ENCODE results near the gene DDX23.

The DDX23 gene

GRCh38 chr12:48794870-48795269 lies 57.1 kb downstream of the DDX23 start:
- no peak for DNase-seq

GRCh38 chr12:48793696-48794095 lies 58.3 kb downstream of the DDX23 start:
- no peak for DNase-seq

- no peak for DNase-seq
Observed at GRCh38 chr12:48789858-48790326, 62.1 kb downstream of the DDX23 start.

DNA sequence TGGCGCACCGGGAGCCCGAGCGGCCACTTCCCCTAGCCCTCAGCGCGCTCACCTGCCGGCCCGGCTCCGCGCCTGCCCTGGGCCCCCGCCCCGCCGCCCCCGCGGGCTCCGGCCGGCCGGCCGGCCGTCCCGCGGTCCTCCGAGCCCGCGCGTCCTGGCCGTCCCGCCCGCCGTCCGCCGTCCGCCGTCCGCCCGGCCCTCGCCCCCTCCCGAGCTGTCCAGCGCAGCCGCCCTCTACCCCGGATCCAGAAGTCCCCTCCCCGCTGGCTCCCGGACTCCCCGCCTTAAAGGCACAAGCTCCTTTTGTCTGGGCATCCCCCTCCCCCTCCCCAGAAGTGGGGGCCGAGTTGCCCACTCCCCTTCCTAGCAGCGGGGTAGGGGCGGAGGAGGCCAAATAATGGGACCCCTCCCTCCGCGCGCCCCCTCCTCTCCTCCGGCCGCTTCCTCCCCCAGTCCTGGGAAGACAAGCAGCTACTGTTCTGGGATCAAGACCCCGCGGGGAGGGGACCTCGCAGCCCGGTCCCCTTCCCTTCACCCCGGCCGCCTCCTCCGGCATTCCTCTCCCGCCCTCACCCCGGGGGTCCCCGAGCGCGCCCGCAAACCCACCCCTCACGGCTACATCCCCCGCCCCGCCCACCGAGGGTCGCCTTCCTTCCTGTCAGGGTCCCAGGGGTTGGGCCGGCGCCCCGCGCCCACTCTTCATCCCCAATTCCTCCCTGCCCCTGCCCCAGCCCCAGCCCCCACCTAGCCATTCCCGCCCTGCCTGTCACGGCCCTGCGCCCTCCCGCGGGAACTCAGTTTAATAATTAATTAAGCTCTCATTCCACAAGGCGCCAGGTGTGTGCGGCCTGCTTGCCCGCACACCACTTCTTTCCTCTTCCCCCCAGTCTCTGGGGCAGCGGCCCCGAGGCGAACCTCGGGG lies 62.8 kb downstream of the DDX23 start, which contains the start of gene ADCY6:
Gene ADCY6 (minus strand): TSS at position 236 of the 922 bp plus-strand sequence. CDS start 5,655 bp downstream, outside the sequence.
- peak; percentile 6 for DNase-seq

DNA sequence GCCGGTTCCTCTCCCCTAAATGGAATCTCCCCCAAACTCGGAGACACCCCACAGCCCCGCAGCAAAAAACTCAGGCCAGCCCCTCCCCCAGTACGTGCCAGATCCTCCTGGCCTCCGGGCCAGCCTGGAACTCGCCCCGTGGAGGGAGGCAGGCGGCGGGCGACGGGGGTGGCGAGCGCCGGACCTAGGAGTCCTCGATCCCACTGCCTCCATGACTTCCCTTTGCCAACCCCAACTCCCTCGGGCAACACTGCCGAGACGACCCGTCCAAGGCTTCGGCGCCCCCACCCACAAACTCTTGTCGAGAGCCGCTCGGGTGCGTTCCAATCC lies 63.5 kb downstream of the DDX23 start:
- no peak for DNase-seq

DNA sequence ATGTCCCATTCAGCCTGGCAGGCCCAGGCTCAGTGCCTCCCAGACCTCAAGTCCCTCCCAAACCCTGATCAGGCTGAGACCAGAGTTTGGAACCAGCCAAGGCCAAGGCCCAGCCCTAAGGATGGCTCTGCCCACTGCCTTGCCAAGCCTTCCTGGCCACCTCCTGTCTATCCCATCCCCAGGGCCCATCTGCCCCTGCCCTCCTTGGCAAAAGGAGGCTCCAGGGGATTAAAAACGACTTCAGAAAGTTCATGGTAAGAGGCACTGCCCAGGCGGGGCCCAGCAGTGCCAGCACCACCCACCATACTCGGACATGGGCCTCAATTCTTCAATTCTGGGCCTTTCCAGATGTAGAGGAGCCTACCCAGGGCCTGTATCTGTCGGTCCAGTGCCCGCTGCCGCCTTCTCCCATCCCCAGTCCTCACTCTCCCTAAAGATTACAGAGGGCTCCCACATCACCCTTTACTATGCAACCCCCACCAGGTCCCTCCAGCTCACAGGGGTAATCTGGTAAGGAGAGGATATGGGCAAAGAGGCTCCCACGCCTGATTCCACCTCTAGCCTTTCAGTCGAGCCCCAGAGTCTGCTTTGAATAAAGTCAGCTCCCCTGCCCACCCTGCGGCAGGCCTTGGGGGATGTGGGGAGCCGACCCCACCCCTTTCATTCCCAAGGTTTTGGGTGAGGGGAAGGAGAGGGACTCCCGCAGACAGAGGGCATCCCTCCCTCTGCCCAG lies 64.0 kb downstream of the DDX23 start:
- DNase-seq, result no peak

DNA sequence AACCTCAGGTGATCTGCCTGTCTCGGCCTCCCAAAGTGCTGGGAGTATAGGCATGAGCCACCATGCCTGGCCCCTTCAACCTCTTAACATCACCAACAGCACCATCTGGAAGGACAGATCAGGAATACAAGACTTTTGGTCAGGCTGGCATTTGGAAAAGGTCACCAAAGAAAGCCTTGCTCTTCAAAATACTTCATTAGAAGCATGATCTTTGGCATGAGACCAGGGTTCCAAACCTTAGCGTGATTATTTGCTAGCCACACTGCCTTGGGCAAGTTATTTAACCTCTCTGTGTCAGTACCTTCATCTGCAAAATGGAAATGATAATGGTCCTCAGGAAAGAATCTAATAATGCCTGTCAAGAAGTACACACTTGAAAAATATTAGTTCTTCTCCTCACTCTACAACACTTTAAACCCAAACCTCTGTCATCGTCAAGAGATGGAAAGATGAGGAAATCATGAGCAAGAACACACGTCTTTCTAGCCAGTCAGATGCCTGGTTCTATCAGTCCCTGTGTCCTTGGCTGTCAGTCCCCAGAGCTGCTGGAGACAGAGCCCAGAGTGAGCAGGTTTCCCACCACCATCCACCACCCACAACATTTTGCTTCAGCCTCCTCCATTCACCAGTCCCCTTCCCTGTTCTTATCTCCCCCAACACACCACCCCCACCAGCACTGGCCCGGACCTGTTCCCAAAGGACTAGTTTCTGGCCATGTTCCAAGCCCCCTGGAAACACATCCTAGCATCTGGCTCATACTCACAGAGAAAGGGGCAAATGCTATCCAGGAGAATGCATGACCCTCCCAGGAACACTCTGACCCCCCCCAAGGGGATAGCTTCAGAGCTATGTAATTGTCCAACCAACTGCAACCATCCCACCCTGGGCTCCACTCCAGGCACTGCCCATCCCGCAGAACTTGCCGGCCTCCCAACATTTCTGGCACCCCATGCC lies 65.1 kb downstream of the DDX23 start:
- DNase-seq, result no peak

GRCh38 chr12:48783432-48783831 lies 68.5 kb downstream of the DDX23 start:
- no peak for DNase-seq

GRCh38 chr12:48782457-48783395 lies 69.2 kb downstream of the DDX23 start:
- no peak for DNase-seq

DNA sequence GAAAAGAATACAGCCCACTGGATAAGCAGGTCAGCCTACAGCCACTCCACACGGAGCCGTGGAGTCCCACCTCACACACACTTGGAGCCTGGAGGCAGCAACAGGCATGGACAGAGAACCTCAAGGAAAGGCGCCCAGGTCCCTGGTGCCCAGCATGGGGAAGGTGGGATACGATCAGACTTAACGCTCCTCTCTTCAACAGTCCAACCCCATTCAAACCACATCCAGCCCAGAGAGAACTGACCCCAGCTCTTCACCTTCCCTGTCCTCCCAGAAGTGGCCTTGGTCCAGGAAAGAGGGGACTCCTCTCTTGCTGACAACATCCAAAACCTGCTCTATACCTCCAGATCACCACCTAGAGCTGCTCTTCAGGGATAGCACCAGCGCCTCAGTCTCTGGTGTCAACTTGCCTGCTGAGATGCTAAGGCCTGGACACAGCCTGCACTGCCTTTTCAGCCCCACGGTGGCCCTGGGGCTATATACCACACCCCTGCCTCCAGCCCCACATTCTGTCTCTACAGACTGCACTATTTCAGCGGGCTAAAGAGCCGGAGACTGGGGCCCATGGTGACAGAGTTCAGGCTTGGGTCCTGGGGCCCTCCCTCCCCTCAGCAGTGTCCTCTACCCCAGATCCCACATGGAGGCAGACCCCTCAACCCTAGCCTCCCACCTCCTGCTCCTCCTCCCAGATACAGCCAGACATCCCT lies 70.1 kb downstream of the DDX23 start:
- no peak for DNase-seq

DNA sequence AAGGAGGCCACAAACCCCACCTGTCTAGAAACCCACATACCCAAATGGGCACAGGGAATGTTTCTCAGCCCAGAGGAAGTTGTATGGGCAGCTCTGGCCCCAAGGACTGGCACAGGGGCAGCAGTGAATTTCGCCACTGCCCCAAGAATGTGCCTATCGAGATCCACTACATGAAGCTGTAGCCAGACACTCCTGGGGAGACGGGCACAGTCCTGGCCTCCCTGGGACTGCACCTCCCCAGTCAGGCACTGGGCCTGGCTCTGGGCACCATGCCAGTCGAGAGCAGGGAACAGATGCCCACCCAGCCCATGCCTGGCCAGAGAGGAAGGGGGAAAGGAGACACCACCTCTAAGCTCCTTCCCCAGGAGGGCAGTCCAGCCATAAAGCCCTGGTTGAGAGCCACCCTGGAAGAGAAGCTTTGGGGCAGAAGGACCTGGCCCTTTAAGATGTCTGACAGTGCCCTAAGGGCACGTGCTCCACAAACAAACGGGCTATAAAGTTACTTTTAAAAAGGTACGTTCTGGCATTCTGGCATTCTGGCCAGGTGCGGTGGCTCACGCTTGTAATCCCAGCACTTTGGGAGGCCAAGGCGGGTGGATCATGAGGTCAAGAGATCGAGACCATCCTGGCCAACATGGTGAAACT lies 71.5 kb downstream of the DDX23 start:
- DNase-seq, result no peak

DNA sequence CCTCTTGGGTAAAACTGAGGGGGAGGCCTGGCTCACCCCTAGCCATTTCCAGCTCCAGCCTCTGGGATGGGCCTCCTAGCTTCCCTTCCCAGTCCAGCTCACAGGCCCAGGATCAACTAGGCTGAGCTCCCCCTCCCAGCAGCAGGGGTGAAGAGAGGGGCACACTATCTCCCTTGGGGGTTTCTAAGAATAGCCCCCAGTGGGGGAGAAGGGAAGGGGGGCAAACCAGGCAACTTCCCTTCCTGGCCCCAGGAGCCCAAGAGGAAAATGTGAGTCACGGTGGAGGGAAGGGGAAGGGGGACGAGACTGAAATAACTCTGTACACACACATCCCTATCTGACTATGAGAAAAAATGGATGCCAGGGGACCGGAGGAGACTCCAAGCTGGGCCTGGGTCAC lies 72.1 kb downstream of the DDX23 start:
- no peak for DNase-seq
